SK-N-SH (cell line): ENCODE measurements around the gene BCR. TPM values are rescaled to one million over a fixed set of nuclear protein-coding genes. Genes with fewer than 3 reads are reported as not detected.

ENCODE experiments used
- CTCF ChIP-seq: fragments of 200-600 bp; sonication (generic); IDR thresholded peaks from 2 replicates; pipeline ENCODE4 v1.6.1; 2017; ENCODE audit warnings: antibody characterized with exemption, mild to moderate bottlenecking, moderate library complexity
- ELF1 ChIP-seq: IDR thresholded peaks from 2 replicates; pipeline ENCODE4 v1.4.0; 2012
- EP300 ChIP-seq, 2 experiments: IDR thresholded peaks; 2 replicates each; pipeline versions ENCODE4 v1.4.0 to v1.6.1; 2012; ENCODE audit warnings: borderline replicate concordance in 1 of 2, low read depth in 1 of 2, low read length in 1 of 2
- EZH2phosphoT487 ChIP-seq: fragments of 200-600 bp; sonication (generic); IDR thresholded peaks from 2 replicates; pipeline ENCODE4 v1.6.1; 2017; ENCODE audit warnings: low read depth, mixed run types, mild to moderate bottlenecking, antibody characterized with exemption, moderate library complexity, borderline replicate concordance
- FOSL2 ChIP-seq: IDR thresholded peaks from 2 replicates; pipeline ENCODE4 v1.4.0; 2012; ENCODE audit warnings: low read depth, mild to moderate bottlenecking, moderate library complexity, borderline replicate concordance
- FOXJ3 ChIP-seq: sonication (generic); formaldehyde crosslinking; IDR thresholded peaks from 2 replicates; pipeline ENCODE4 v1.5.1; 2020; ENCODE audit warnings: mild to moderate bottlenecking, missing genetic modification reagents
- GABPA ChIP-seq: IDR thresholded peaks from 2 replicates; pipeline ENCODE4 v1.4.0; 2012; ENCODE audit warnings: low read depth, mild to moderate bottlenecking
- IRF3 ChIP-seq: fragments of 150-350 bp; IDR thresholded peaks from 2 replicates; pipeline ENCODE4 v1.6.1; 2016; ENCODE audit warnings: mild to moderate bottlenecking, low read depth, low read length
- JUND ChIP-seq: IDR thresholded peaks from 2 replicates; pipeline ENCODE4 v1.4.0; 2012
- MEF2A ChIP-seq: IDR thresholded peaks from 2 replicates; pipeline ENCODE4 v1.4.0; 2012; ENCODE audit warnings: low read depth, borderline replicate concordance
- MXI1 ChIP-seq: IDR thresholded peaks from 2 replicates; pipeline ENCODE4 v1.6.1; 2012; ENCODE audit warnings: mild to moderate bottlenecking, low read depth, low read length, improper control_type of control experiment
- NFIC ChIP-seq: IDR thresholded peaks from 2 replicates; pipeline ENCODE4 v1.4.0; 2012; ENCODE audit warnings: borderline replicate concordance
- NRF1 ChIP-seq: IDR thresholded peaks from 2 replicates; pipeline ENCODE4 v1.6.1; 2012; ENCODE audit warnings: low read depth, mild to moderate bottlenecking, low read length
- PBX3 ChIP-seq: IDR thresholded peaks from 2 replicates; pipeline ENCODE4; 2012
- RCOR1 ChIP-seq: fragments of 150-350 bp; IDR thresholded peaks from 2 replicates; pipeline ENCODE4 v1.6.1; 2017; ENCODE audit warnings: antibody characterized with exemption, low read length
- RFX5 ChIP-seq: IDR thresholded peaks from 2 replicates; pipeline ENCODE4 v1.6.1; 2012; ENCODE audit warnings: mild to moderate bottlenecking, improper control_type of control experiment, low read length
- RXRA ChIP-seq: IDR thresholded peaks from 2 replicates; pipeline ENCODE4 v1.4.0; 2012; ENCODE audit warnings: low read depth, mild to moderate bottlenecking, borderline replicate concordance
- SIN3A ChIP-seq: IDR thresholded peaks from 2 replicates; pipeline ENCODE4 v1.6.1; 2012; ENCODE audit warnings: low read depth, mild to moderate bottlenecking, low read length, moderate library complexity, borderline replicate concordance
- SMC3 ChIP-seq: IDR thresholded peaks from 2 replicates; pipeline ENCODE4 v1.6.1; 2012; ENCODE audit warnings: low read depth, low read length, improper control_type of control experiment
- TAF1 ChIP-seq: IDR thresholded peaks from 2 replicates; pipeline ENCODE4 v1.6.1; 2012; ENCODE audit warnings: low read depth, mild to moderate bottlenecking, low read length, moderate library complexity, borderline replicate concordance
- TEAD4 ChIP-seq: IDR thresholded peaks from 2 replicates; pipeline ENCODE4 v1.4.0; 2012; ENCODE audit warnings: mild to moderate bottlenecking, borderline replicate concordance; ENCODE audit not compliant: insufficient read depth
- USF2 ChIP-seq: fragments of 150-350 bp; IDR thresholded peaks from 2 replicates; pipeline ENCODE4 v1.6.1; 2017; ENCODE audit warnings: antibody characterized with exemption, low read length, low read depth, borderline replicate concordance
- ZBTB33 ChIP-seq: IDR thresholded peaks from 2 replicates; pipeline ENCODE4 v1.4.0; 2012; ENCODE audit warnings: low read depth, borderline replicate concordance
- polyA plus RNA-seq, 3 experiments: library from polyadenylated mRNA; depleted of rRNA; stranded (reverse); fragments of >200 nt; gene quantifications; 2 replicates each; pipeline ENCODE4 v1.2.3, GENCODE V29; 2012

BCR gene
- polyA plus RNA-seq, 1 of the 3 experiments (the other 2 are of a cell fraction), result 50.9 TPM

- TF ChIP-seq JUND (no peak), MXI1 (peak; percentile 67), NFIC (no peak), MEF2A (no peak), SIN3A (no peak), EZH2phosphoT487 (no peak), TAF1 (no peak), FOSL2 (no peak), GABPA (no peak), SMC3 (peak; percentile 17; the same call in 1 of the 2 replicates), IRF3 (no peak), ELF1 (no peak), RCOR1 (0 out of 2 replicates have a peak, but pooled peaks have one; percentile 27), NRF1 (no peak), CTCF (no peak), EP300 (IDR thresholded peaks at IDR 0.05; ENCODE audit: borderline replicate concordance in 1 of 2, low read depth in 1 of 2, low read length in 1 of 2) (peak in 1 of 2 experiments; percentile 28; a peak in 1 of 4 replicates), USF2 (no peak), PBX3 (no peak), ZBTB33 (no peak), TEAD4 (no peak), RXRA (no peak), FOXJ3 (no peak), RFX5 (no peak)
Observed at GRCh38 chr22:23183061-23183698, 2.9 kb downstream of the BCR start (continued).
